ENCODE data around the gene MAST4.

- no peak for TF ChIP-seq ZNF747 (tag by site-specific recombination; IDR thresholded peaks at IDR 0.05)
- TF ChIP-seq CTCF (tag by site-specific recombination; IDR thresholded peaks at IDR 0.05), result no peak
- no peak for TF ChIP-seq KLF10 (tag by site-specific recombination; IDR thresholded peaks at IDR 0.05)
- TF ChIP-seq EGR2 (tag by site-specific recombination; IDR thresholded peaks at IDR 0.05; ENCODE audit: low read depth), result no peak
Measured at GRCh38 chr5:66993448-66993847, 397.3 kb downstream of the MAST4 start.
